HG03139 (cell line): ENCODE measurements around the gene GRM8.

Source experiments
- ATAC-seq: cut with Tn5 transposase; IDR thresholded peaks from one replicate; pipeline ENCODE4 v1.9.1; 2021; ENCODE audit not compliant: unreplicated experiment

GRM8 gene

GRCh38 chr7:126569402-126569801 is 683.3 kb downstream of the GRM8 start:
- ATAC-seq = no peak

GRCh38 chr7:126557271-126557670 is 695.5 kb downstream of the GRM8 start:
- ATAC-seq = no peak

- ATAC-seq = no peak
Measured at GRCh38 chr7:126541406-126541805, 711.3 kb downstream of the GRM8 start.

GRCh38 chr7:126535176-126535575 is 717.6 kb downstream of the GRM8 start:
- ATAC-seq = no peak

- ATAC-seq = no peak
Measured at GRCh38 chr7:126533715-126534114, 719.0 kb downstream of the GRM8 start.

GRCh38 chr7:126529833-126530232 is 722.9 kb downstream of the GRM8 start:
- ATAC-seq = no peak

- ATAC-seq = peak; percentile 61
Measured at GRCh38 chr7:126529254-126529653, 723.5 kb downstream of the GRM8 start.

- ATAC-seq = no peak
Measured at GRCh38 chr7:126525906-126526305, 726.8 kb downstream of the GRM8 start.

GRCh38 chr7:126524967-126525366 is 727.8 kb downstream of the GRM8 start:
- no peak for ATAC-seq

- no peak for ATAC-seq
Measured at GRCh38 chr7:126511046-126511445, 741.7 kb downstream of the GRM8 start.

- ATAC-seq = no peak
Measured at GRCh38 chr7:126501617-126502016, 751.1 kb downstream of the GRM8 start.

- no peak for ATAC-seq
Measured at GRCh38 chr7:126499481-126499880, 753.3 kb downstream of the GRM8 start.

- no peak for ATAC-seq
Measured at GRCh38 chr7:126495733-126496132, 757.0 kb downstream of the GRM8 start.

- no peak for ATAC-seq
Measured at GRCh38 chr7:126495001-126495400, 757.7 kb downstream of the GRM8 start.

GRCh38 chr7:126493801-126494200 is 758.9 kb downstream of the GRM8 start:
- ATAC-seq = no peak

- ATAC-seq = no peak
Measured at GRCh38 chr7:126489874-126490273, 762.9 kb downstream of the GRM8 start.

GRCh38 chr7:126487728-126488442 is 764.9 kb downstream of the GRM8 start:
- ATAC-seq = no peak

- no peak for ATAC-seq
Measured at GRCh38 chr7:126486806-126487205, 765.9 kb downstream of the GRM8 start.

- no peak for ATAC-seq
Measured at GRCh38 chr7:126485791-126486190, 767.0 kb downstream of the GRM8 start.

GRCh38 chr7:126483972-126484371 is 768.8 kb downstream of the GRM8 start:
- ATAC-seq = no peak

- ATAC-seq = no peak
Measured at GRCh38 chr7:126472825-126473224, 779.9 kb downstream of the GRM8 start.

GRCh38 chr7:126462405-126462804 is 790.3 kb downstream of the GRM8 start:
- no peak for ATAC-seq

- ATAC-seq = no peak
Measured at GRCh38 chr7:126460664-126461063, 792.1 kb downstream of the GRM8 start.
